Ammon's horn (tissue), 1 donor: ENCODE data around the gene SLC24A4.
A peak's percentile ranks its signal among the peaks of the same experiment; 100 is the strongest.

ENCODE experiments used
- DNase-seq: peaks from one replicate; pipeline ENCODE4 v3.0.0-alpha.2; 2016; ENCODE audit warnings: low spot score

Gene SLC24A4

DNA sequence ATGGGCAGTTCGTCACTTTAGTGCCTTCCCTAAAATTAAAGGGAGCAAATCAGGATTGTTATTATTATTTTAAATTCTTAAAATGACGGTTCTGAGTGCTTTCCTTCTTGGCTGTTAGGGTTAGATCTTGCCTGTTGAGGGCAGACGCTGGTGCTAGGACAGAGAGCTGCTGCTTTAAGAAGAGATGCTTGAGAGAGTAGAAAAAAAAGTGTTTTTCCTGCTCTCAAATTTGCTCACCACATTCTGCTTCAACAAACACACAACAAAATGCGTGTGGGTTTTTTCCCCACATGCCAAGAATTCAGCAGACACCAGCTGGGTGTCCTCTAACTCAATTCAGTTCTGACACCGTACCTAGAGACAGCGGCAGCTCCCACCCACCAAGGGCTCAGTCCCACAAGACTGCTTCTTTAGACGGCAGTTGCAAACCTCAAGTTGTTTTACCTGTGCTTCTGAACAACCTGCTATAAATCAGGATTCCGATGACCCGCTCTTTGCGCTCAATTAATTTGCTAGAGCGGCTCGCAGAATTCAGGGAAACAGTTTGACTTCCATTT, 114.8 kb downstream of the SLC24A4 start:
- DNase-seq: no peak

DNA sequence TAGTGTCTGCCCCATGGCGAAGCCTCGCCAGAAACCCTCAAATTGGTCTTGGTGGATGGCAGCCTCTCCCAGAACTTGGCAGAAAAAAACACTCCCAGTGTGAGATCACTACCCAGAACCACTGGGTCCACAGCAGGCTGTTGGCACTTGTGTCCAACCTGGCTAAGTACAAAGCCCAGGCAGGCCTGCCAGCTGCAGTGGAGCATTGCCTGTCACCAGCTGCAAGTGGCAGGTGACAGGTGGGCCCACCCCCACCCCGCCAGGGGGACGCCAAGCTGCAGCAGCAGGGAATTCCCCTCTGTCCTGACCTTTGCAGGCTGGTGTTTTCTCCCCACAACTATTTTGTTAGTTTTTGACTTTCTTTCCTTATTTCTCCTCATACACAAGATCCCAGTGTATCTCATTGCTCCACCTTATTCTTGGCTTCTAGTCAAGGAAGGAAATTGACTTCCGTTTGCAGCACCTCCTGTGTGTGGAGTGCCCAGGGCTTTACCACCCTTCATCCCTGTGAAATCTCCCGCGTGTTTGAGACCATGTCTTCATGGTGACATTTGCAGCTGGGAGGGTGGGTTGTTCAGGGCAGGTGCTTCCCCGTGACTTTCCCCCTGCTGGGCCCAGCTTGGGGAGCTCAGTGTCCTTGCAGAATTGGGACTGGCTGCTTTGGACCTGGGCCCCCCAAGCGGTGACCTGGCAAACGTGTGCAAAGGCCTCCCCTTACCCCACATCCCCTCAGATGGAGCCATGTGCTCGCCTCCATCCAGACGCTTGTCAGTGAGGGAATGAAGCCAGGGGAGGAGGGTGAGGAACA, 116.8 kb downstream of the SLC24A4 start:
- DNase-seq: no peak

DNA sequence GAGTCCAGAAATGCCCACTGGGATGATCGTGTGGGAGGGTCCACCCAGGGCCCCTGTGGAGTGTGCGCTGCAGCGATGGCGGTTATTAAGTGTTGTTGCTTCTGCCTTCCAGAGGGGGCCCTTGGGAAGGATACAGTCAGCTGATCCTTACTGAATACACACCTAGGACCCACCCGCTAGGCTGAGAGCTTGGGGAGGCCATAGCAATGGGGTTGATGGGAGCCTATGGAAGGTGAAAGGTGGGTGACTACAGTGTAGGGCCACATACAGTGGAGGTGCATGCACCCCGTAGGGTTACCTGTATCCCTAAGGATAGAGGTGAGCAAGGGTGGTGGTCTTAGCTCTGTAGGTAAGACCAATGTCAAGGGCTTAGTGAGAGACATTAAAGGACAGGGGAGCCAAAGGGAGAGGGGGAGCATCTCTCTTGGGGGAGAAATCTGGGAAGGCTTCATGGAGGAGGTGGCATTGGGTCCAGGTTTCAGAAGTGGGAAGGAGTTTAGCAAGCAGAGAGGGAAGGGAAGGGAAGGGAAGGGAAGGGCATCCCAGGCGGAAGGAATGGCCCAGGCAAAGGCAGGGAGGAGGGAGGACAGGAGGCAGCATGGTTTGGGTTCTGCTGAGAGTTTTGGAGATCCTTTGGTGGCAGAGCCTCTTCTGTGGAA, 117.5 kb downstream of the SLC24A4 start:
- DNase-seq: no peak

DNA sequence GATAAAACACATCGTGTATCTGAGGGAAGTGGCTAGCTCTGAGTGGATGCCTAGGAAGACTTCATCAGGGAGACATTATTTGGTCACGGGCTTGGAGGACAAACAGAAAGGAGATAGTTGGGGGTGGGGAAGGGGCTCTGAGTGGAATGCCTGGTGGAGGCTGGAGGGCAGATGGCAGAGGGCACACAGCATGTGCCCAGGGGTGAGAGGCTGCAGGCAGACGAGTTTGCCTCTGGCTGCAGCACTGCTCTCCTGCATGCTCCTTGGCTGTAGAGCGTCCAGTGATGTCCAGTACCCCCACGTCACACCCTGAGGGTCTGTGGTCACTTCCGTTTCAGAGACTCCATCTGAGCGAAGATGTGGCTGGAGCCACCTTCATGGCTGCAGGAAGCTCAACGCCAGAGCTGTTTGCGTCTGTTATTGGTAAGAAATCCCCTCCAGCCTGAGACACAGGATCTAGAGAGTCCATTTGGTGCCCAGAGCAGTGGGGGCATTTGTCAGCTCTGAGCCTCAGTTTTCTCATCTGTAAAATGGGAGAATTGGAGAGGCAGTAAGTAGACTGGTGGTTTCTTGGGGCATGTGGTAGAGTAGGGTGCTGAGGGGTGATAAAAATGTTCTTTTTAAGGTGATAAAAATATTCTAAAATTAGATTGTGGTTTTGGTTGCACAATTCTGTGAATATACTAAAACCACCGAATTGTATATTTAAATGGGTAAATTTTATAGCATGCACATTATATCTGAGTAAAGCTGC, 119.0 kb downstream of the SLC24A4 start:
- DNase-seq: no peak

DNA sequence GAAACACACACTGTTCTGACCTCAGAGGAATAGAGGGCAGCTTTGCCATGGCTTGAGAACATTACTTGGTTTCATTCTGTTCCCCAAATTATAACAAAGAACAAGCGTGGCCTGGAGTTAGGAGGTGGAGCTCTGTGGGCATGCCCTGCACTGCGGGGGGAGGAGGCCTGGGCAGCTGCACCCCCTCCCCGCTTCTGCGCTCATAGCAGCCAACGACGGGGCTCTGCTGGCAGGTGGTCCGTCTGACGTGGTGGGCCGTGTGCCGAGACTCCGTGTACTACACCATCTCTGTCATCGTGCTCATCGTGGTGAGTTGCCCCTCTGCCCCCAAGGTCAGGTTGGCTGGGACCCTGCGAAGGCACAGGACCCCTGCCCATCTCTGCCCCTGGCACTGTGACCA, 120.2 kb downstream of the SLC24A4 start:
- no peak for DNase-seq

DNA sequence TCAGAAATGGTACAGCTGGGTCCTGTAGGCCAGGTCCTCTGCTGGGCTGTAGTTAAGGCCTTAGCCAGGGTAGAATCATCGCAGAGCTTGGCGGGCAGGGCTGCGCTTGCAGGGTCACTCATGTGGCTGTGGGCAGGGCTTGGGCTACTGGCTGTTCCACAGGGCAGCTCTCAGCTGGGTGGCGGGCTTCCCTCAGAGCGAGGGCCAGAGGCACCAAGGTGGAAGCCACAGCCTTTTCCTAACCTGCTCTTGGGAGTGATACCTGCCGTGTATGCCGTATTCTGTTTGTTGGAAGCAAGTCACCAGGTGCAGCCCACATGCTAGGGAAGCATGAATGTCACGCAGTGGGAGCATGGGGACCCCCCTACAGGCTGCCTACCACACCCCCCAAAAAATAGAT, 120.8 kb downstream of the SLC24A4 start:
- DNase-seq: no peak

DNA sequence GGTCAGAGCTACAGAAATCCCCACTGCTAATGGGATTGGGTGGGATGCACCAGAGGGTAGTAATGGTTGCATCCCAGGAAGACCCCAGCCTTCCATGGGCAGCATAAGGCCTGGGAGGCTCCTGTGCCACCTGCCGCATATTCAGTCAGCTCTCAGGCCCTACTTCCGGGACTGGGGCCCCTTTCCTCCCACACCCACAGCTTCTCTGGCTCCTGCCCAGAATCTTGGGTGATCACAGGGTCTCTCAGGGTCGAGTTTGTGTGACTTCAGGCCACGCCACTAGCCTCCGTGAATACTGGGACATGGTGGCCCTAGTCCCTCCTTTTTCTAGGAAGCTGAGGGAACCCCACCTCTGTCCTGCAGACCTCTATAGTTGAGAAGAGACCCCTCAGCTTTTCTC, 123.8 kb downstream of the SLC24A4 start:
- DNase-seq: no peak

DNA sequence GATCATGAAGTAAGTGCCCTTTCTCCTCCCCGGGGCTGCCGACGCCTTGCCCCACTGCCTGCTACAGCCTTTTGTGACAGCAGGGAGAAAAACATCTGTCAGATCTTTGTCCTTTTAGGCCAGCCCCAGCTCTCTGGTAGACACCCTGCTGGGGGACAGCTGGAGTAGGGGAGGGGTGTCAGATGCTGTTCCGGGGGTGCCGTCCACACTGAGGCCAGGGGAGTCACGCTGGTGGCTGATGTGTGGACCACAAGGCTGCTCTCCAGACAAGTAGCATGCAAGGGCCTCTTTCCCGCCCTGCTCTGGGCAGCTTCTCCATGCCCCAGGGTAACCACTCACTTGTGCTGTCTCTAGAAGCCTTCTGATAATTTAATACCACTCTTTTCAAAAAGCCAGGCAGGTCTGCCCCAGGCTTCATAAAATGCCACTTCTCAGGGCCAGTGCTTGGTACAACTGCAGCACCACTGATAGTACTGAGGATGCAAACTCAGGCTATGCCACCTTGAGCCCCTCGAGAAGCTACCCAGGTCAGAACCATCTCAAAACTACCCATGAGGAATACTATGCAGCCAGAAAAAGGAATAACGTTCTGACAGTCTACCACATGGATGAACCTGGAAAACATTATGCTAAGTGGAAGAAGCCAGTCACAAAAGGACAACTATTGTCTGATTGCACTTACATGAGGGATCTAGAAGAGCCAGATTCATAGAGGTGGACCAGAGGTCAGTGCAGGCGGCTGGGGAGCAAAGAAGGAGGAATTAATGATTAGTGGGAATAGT, 124.6 kb downstream of the SLC24A4 start:
- no peak for DNase-seq

DNA sequence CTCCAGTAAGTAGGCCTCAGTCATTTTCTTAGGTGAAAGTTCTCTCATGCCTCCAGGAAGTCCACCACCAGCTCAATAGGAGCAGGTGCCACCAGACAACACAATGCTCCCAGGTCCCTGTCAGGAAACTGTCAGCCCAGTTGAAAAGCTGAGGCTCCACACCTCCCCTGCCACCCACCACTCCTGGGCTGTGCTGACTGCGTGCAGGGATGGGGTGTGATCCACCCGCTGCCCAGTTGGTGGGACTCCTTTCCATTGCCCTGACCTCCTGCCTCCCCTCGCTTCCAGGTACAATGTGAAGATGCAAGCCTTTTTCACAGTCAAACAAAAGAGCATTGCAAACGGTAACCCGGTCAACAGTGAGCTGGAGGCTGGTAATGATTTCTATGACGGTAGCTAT, 125.8 kb downstream of the SLC24A4 start:
- no peak for DNase-seq

DNA sequence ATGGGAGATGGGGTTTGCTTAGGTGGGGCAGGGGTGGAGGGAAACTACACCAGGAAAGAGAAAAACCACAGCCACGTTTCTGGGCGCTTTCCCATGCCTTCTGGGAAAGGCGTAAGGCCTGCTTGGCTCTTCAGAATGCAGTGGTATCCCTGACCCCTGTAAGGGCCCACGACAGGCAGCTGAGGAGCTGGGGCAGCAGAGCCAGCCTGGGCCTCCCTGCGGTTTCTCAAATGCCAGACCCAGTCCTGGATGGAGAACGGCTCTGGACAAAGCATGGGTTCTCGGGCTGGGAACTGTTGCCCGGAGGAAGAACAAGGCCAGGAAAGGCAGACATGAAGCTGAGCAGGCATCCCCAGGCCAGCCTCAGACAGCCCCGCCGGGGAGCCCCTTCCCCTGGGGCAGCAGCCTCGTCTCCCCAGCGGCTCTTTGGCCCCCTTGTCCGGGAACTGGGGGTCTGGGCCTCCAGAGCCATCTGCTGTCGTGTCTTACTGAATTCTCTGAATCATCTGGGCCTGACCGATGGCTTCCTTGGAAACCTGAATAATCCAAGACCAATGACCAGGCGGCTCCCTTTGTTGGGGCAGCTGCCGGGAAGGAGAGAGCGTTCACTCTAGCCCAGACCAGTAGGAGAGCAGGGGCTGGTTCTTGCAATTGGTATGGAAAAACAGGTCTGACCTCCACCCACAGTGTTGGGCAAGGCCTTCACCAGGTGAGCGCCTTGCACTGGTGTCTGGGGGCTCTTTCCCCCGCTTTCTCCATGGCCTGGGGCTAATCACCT, 126.6 kb downstream of the SLC24A4 start:
- DNase-seq: no peak

DNA sequence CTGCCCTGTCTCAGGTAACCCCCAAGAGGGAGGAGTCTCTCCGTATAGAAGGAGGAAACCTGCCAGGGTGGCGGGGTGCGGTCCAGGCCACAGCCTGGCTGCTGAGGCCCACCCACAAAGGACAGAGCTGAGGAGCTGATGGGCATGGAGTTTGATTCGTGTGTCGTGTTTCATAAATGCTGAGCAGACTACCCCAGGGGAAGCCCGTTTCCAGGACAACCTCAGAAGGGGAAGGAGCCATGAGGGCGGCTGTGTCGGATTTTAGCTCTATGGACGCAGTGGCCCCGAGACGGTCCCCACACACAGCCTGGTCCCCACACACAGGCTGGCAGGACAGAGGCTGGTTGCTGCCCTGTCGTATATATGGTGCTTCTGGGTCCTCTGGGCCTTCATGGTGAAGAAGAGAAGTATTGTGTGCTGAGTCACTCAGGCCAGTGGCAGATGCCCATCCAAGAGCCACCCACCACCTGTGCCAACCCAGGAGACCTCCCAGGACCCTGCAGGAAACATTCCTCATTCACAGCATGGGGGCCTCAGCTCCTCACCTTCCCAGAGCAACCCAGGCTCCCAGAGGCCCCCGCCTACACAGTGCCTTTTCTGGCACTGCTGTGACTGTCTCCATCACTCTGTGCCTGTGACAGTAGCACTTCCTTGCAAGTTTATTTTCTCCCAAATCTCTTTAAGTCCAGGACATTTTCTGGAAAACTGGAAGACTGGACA, 127.5 kb downstream of the SLC24A4 start:
- DNase-seq: no peak

DNA sequence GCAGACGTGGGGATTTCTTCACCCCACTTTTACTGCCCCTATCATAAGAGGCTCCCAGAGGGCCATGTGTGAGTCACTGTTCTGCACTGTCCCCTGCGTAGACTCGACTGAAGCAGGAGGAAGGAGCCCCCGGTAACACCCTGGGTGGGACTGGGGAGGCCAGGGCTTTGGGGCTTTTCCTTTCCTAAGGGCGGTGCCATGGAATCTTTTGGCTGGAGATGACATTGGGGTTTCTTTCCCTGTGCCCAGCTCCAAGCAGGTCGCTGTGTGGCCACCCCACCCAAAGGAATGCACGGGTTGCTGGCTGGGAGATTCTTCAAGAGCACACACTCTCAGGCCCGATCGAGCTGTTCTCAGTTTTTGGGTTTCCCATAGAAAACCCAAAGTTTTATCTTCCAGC, 128.3 kb downstream of the SLC24A4 start:
- DNase-seq: no peak

DNA sequence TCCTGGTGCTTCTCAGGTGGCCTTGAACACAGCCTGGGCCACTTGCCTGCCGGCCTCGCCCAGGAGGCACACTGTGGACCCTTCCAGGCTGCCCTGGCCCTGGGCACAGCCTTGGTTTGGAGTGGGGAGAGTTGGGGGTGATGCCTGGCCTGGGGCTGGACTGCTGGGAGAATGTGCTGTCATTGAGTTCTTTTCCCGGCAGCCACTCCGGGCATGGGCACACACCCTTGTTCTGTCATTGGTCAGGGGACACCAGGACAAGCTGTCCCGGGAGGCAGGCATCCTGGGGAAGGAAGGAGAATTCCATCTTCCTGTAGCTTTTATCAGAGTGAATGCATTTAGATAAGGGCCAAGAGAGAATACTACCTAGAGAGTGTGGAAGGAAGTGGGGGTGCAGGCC, 128.8 kb downstream of the SLC24A4 start:
- DNase-seq: no peak

DNA sequence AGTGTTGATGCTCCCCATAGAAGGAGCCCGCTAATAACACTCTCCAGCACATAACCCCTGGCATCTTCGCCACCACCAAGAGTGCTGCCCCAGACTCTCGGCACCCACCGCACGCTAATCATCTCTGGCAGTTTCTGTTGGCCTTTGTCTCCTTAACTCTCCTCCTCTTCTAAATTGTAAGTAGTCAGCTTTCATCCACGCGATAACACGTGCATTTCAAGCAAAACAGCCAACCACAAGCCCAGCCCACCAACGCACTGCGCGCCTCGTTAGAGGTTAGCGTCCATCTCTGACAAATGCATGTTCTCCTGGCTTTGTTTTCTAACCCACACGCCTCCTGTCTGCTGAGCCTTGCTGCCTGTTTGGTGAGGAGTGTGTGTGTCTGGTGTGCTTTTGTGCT, 129.5 kb downstream of the SLC24A4 start:
- DNase-seq: no peak

DNA sequence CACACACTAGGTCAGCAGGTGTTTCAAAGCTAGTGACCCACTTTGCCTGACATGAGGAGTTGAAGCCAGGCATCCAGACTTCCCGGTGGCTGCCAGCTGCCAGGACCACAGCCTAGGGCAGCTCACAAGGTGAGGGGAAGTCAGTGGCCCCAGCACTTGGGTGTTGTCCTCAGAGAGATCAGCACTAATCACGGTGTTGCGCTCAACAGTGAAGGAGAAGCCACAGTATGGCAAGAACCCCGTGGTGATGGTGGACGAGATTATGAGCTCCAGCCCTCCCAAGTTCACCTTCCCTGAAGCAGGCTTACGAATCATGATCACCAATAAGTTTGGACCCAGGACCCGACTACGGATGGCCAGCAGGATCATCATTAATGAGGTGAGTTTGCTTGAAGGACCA, 130.7 kb downstream of the SLC24A4 start:
- DNase-seq: no peak

DNA sequence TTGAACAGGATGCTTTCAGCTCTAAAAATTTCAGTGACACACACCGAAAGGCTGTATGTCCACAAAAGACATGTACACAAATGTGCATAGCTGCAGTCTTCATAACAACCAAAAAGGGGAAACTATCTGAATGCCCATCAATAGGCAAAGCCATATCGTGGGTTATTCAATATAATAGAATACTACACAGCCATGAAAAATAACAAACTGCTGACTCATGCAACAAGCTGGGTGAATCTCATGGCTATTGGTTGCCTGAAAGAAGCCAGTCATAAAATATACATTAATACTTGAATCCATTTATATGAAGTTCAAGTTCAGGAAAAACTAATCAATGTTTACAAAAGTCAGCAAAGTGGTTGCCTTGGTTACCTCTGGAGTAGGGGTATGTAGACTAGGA, 132.3 kb downstream of the SLC24A4 start:
- DNase-seq: no peak

DNA sequence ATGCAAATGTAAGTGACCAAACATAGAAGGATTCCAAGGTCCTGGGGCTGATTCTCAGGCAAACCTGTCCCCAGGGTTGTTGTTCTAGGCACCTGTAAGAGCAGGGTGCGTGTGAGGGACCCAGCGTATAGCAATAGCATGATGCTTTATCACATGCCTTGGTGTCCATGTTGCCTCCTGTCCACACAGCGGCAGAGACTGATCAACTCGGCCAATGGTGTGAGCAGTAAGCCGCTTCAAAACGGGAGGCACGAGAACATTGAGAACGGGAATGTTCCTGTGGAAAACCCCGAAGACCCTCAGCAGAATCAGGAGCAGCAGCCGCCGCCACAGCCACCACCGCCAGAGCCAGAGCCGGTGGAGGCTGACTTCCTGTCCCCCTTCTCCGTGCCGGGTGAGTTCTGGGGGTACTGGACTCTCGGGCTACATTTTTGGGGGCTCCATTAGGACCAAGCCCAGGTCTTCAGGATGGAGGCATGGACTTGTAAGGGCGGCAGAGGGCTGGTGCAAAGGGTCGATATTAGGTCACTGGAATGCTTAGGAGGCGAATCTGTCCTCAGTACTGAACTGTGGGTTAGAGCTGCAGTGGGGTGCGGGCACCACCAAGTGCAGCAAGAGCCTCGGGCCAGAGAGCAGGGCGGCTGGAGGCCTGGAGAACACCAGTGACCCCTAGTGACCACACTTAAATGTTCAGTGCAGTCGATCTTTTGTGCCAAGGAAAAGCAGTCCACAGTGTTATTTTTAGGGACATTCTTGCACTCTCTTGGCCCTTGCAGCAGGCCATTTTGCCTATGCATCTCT, 133.4 kb downstream of the SLC24A4 start:
- DNase-seq: peak; percentile 78

DNA sequence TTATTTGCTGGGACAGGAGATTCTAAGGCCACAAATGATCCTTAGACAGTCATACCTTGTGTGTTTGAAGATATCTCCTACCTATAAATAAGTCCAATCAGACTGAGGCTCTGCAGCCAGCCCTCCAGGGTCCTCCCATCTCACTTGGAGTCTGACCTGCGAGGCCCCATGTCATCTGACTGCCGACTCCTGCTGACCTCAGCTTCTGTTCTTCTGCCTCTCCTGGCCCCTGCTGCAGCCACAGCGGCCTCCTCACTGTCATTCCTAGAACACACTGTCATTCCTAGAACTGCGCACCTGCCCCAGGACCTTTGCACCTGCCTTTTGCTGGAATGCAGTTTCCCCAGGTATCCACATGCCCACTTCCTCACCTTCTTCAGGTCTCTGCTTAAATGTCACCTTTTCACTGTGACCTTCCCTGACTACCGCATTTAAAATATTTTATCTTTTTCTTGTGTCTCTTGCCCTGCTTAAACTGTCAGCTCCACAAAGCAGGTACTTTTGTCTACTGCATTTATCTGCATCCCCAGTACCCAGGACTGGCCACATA, 134.1 kb downstream of the SLC24A4 start:
- no peak for DNase-seq
